ENCODE results near the gene NECTIN3.

Gene NECTIN3

GRCh38 chr3:111229301-111229700 is 157.7 kb downstream of the NECTIN3 start:
- DNase-seq (ENCODE audit: low read depth, low spot score) = no peak
- in situ Hi-C loops (cut with HindIII; ENCODE audit: low sequenced_read_pairs) = no loop called here
- TF ChIP-seq CTCF (IDR thresholded peaks at IDR 0.05; ENCODE audit: low read depth, low read length) = no peak
- H3K4me3 ChIP-seq (ENCODE audit: low read depth, low read length) = no peak overlapping the region

GRCh38 chr3:111236836-111237713 is 165.5 kb downstream of the NECTIN3 start:
- peak; percentile 58 for DNase-seq (ENCODE audit: low read depth, low spot score)
- TF ChIP-seq CTCF (IDR thresholded peaks at IDR 0.05; ENCODE audit: low read depth, low read length) = no peak

GRCh38 chr3:111237946-111238345 is 166.3 kb downstream of the NECTIN3 start:
- H3K4me3 ChIP-seq (ENCODE audit: low read depth, low read length) = no peak overlapping the region
- no peak for TF ChIP-seq CTCF (IDR thresholded peaks at IDR 0.05; ENCODE audit: low read depth, low read length)
- no peak for DNase-seq (ENCODE audit: low read depth, low spot score)
- in situ Hi-C loops (cut with HindIII; ENCODE audit: low sequenced_read_pairs) = no loop called here

More at GRCh38 chr3:111236836-111237713, 165.5 kb downstream of the NECTIN3 start:
- H3K4me3 ChIP-seq (ENCODE audit: low read depth, low read length) = no peak overlapping the region
- in situ Hi-C loops (cut with HindIII; ENCODE audit: low sequenced_read_pairs) = no loop called here

GRCh38 chr3:111238885-111239284 is 167.3 kb downstream of the NECTIN3 start:
- no peak for DNase-seq (ENCODE audit: low read depth, low spot score)
- no peak overlapping the region for H3K4me3 ChIP-seq (ENCODE audit: low read depth, low read length)
- in situ Hi-C loops (cut with HindIII; ENCODE audit: low sequenced_read_pairs) = no loop called here
- no peak for TF ChIP-seq CTCF (IDR thresholded peaks at IDR 0.05; ENCODE audit: low read depth, low read length)

- no peak for DNase-seq (ENCODE audit: low read depth, low spot score)
- in situ Hi-C loops (cut with HindIII; ENCODE audit: low sequenced_read_pairs) = no loop called here
- H3K4me3 ChIP-seq (ENCODE audit: low read depth, low read length) = no peak overlapping the region
- no peak for TF ChIP-seq CTCF (IDR thresholded peaks at IDR 0.05; ENCODE audit: low read depth, low read length)
Observed at GRCh38 chr3:111241960-111242359, 170.3 kb downstream of the NECTIN3 start.

Measured in astrocyte of the spinal cord (primary cell).